Omental fat pad (tissue), 4 donors: ENCODE measurements around the gene NIPSNAP2. TPM values are rescaled to one million over a fixed set of nuclear protein-coding genes. Genes with fewer than 3 reads are reported as not detected.
A peak's percentile ranks its signal among the peaks of the same experiment; 100 is the strongest.

ENCODE experiments used
- ATAC-seq: fragments of 150-250 bp; one replicate; pipeline ENCODE4 v1.9.1; 2016; ENCODE audit warnings: mild to moderate bottlenecking, moderate library complexity; ENCODE audit not compliant: low FRiP score
- DNase-seq: peaks from one replicate; pipeline ENCODE4 v3.0.0-alpha.2; 2019; ENCODE audit warnings: low spot score
- CTCF ChIP-seq, 3 donors: fragments of 450-650 bp; IDR thresholded peaks; one replicate each; pipeline ENCODE4 v1.5.1; 2016 to 2017; ENCODE audit warnings: antibody characterized with exemption in 3 of 3, mild to moderate bottlenecking in 3 of 3, moderate library complexity in 2 of 3
- total RNA-seq, 4 donors: library from RNA; depleted of rRNA; stranded (reverse); fragments of >200 nt; gene quantifications; one replicate each; pipeline ENCODE4 v1.1.0, GENCODE V29; 2016

NIPSNAP2 gene
- total RNA-seq = 10 to 100 TPM; 43.6 to 73.3 (median 67.2) TPM

GRCh38 chr7:55964261-55965099 is at the start of gene NIPSNAP2:
NIPSNAP2 (plus strand) TSS chr7:55964585; CDS start chr7:55964610, 25 bp downstream.
- ATAC-seq (peak; percentile 95), DNase-seq (no peak)
- peak in 2 of 3 donors; percentile 5 to 58 for TF ChIP-seq CTCF (IDR thresholded peaks at IDR 0.05)

DNA sequence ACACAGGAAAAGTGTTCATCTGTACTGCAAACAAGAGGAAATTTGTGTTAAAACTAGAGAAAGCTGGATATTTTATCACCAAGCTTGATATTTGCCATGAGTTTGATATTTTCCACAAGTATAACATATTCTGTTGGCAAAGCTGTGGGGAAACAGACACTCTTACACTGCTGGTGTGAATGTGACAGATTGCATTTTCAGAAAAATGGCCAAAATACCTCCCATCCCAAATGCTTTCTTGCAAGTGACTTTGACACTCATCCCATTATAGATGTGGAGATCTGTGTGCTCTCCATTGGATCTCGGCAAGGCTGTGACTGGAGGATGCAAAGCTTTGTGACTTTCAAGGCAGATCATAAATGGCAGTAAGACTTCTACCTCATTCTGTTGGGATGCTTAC is 46.6 kb upstream of the NIPSNAP2 start:
- ATAC-seq (no peak), DNase-seq (no peak)
- TF ChIP-seq CTCF (IDR thresholded peaks at IDR 0.05) = no peak

DNA sequence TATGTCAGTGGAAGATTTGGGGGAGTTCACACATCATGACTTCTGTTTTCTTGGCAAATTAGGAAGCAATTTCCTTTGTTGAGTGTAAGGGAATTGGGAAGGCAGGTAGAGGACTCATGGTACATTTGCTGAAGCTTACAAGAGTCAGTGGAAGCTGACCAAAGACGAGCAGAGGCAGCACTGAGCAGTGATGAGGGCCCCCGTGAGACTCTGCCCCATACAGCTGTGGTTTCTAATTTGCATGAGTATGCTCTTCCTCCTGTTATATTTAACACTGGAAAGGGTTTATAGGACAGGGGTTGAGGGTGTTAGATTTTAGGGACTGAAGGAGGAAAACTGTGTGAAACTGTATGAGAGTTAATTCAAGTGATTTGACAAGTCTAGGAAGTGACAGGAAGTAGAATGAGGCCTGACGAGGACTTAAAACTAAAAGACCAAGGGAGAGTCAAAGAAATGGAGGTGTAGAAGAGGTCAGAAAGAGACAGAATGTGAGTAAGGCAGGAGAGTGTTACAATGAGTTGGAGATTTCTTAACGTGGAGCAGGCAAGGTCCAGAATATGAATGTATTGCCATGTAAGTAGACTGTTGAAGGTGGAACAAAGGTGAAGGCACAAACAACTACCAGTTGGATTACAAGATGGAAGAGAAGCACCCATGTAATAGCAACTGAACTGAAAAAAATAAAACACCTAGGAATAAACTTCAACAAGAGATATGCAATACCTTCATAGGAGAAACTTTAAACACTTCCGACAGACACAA is 36.2 kb upstream of the NIPSNAP2 start:
- TF ChIP-seq CTCF (IDR thresholded peaks at IDR 0.05) = no peak
- ATAC-seq = no peak

GRCh38 chr7:55931421-55932151 is 32.8 kb upstream of the NIPSNAP2 start:
- no peak for TF ChIP-seq CTCF (IDR thresholded peaks at IDR 0.05)
- ATAC-seq = no peak
- no peak for DNase-seq

More for the DNA sequence above, 36.2 kb upstream of the NIPSNAP2 start:
- DNase-seq = no peak

GRCh38 chr7:55939514-55940123 is 24.8 kb upstream of the NIPSNAP2 start:
- no peak for ATAC-seq
- no peak for TF ChIP-seq CTCF (IDR thresholded peaks at IDR 0.05)

GRCh38 chr7:55946545-55946944 is 17.8 kb upstream of the NIPSNAP2 start:
- DNase-seq (no peak), ATAC-seq (no peak)
- no peak for TF ChIP-seq CTCF (IDR thresholded peaks at IDR 0.05)

More at GRCh38 chr7:55939514-55940123, 24.8 kb upstream of the NIPSNAP2 start:
- no peak for DNase-seq
